Cerebellar nuclear complex (tissue), 1 donor: ENCODE measurements around the gene RMND5B.
A peak's percentile ranks its signal among the peaks of the same experiment; 100 is the strongest.
"Not testable (repeated sequence)": the region's sequence is repeated elsewhere in the genome, so short reads cannot be mapped to it uniquely, and the experiment has no call there.

Source experiments
- DNase-seq, 2 experiments: peaks; one replicate each; lab custom pipeline; 2025; lab: John Stamatoyannopoulos, UW

The RMND5B gene

DNA sequence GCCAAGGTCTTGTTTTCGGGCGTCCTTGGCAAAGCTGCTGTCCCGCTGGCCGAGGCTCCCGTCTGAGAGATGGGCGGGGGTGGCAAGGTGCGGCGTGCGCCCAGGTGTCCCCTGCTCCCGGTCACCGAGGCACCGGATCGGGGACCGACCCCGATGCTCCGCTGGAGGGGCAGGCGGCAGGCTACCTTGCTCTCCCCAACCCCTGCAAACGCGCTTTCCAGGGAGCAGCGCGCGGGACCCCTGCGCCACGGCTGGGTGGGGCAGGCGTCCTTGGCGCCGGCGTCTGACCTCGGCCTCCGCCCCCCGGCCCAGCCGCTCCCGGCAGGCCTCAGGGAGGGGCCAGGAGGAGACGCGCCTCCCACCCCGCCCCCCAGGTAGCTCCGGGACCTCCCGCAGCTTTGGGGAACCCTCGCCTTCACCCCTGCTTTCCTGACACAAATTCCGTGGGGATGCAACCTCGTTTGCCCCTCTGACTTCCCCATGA, 16.9 kb upstream of the RMND5B start:
- no peak for DNase-seq

DNA sequence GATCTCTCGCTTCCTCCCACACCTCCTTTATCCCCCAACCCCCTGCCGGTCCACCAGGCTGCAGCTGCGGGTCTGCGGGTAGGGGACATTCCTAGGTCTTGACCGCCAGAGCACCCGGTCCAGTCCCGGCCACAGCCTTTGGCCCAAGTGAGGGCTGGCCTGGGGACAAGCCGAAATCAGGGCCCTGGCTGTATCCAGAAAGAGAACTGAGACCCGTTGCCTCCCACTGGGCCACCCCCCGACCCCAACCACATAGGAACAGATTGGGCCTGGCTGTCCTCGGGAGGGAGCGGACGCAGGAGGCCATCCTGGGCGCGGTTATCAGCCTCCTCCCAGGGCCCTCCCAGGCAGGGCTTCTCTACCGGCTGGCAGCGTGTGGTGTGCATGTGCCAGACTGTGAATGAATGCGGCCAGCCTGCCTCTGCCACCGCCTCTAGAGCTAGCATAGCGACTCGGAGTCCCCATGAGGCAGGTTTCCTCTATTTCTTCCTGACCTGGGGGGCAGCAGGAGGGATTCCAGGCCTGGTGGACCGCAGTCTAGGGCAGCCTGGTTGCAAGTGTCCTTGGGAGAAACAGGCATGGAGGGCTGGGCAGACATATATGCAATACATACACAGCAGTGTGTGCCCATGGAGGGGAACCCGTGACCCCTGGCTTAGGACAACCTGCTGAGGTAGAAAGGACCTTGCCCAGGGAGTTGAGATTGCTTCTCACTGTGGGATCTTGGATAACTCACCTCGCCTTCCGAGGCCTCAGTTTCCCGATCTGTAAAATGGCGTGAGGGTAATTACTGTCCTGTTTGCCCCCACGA, 16.3 kb upstream of the RMND5B start:
- no peak for DNase-seq

DNA sequence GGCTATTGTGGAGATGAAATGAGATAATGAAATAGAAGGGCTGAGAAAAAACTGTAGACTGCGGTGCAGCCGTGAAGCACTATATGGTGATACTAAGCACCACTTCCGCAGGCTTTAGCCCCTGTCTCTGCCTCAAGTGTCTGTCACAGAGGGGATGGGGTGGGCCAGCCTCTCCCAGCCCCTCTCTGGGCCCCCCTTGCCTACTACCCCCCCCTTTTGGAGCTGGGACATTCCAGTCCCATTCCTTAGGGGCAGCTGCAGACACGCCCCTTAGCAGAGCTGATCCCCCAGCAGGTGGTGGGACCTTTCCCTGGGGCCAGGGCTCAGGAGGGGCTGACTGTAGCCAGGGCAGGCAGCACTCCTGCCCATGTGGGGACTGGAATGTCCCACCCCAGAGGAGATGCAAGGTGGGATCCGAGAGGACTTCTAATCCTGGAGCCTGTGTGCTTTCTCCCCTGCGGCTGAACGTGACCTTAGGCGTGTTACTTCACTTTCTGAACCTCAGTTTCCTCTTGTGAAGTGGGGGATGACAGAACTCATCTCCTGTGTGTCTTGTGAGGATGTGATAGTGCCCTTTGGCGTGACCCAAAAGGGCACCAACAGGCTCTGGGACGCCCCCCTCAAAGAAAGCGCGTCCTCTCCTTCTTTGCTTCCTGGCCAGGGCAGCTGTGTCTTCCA, 15.5 kb upstream of the RMND5B start:
- no peak for DNase-seq

DNA sequence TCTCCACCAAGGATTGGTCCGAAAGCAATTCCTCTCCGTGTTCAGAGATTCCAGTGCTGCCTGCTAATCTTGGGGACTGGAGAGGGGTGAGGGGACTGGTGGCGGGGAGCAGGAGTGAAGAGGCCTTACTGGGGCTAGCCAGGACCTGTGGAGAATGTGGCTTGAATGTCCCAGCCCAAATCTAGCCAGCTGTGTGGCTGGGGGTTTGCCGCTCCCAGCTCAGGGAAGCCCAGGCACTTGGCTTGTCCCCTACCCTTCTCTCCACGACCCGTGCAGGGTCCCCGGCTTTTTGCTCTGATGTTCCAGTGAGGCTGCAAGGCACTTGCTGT, 15.0 kb upstream of the RMND5B start:
- no peak for DNase-seq

DNA sequence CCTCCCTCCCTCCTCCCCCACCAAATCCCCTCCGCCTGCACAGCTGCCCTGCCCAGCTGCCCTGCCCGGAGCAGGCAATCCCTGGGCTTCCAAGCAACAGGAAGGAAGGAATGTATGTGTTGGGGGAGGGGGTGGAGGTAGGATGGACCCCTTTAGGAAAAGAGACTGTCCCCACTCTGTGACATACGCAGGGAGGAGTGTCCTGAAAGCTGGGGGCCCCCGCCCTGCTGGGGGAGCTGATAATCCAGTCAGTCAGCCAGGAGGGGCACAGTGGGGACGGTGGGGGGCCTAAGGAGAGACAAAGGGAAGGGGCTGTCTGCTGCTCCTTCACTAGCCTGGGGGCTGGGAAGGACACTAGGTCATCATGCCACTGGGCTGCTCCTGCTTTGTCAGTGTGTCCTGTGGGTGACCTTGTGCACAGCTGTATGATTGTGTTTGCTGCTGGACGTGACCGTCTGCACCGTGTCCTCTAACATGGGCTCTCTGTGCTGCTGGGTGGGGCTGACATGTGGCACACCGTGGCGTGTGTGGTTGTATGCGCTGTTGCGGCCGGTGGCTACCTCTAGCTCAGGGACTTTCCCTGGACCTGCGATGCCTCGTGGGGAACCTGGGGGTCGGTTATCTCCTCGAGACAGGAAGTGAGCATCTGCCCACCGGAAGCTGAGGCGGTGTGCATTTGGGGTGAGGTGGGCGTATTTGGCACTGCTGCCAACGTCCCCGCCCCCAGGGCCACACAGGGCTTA, 14.5 kb upstream of the RMND5B start:
- DNase-seq: no peak

DNA sequence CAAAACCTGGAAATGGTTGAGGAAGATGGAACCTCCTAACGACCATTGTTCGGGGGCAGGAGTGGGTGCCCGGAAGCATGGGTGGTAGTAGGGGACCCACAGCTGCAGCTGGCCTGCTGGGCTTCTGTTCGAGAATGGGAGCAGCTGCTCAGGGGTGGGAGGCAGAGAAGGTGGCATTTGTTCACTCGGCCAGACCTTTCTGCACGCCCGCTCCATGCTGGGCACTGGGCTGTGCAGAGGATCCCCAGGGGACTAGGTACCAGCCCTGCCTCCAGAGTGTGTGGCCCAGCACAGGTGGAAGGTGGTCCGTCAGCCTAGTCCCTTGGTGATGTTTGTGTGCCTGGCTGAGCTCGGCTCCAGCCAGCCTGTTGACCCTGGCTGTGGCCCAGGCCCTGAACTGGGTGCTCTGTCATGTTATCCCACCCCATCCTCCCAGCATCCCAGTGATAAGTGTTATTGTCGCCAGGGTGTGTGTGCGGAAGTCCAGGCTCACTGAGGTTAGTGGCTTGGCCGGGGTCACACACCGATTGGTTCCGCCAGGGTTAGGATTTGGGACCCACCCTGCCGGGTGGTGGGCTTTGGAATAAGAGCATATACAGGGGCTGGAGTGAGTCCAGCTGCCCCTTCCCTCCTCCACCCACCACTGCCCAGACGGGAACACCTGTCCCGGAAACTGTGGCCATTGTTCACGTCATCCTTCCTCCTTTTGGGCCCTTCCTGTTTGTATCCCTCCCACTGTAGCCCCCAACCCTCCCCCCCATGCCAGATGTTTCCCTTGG, 12.7 kb upstream of the RMND5B start:
- no peak for DNase-seq

DNA sequence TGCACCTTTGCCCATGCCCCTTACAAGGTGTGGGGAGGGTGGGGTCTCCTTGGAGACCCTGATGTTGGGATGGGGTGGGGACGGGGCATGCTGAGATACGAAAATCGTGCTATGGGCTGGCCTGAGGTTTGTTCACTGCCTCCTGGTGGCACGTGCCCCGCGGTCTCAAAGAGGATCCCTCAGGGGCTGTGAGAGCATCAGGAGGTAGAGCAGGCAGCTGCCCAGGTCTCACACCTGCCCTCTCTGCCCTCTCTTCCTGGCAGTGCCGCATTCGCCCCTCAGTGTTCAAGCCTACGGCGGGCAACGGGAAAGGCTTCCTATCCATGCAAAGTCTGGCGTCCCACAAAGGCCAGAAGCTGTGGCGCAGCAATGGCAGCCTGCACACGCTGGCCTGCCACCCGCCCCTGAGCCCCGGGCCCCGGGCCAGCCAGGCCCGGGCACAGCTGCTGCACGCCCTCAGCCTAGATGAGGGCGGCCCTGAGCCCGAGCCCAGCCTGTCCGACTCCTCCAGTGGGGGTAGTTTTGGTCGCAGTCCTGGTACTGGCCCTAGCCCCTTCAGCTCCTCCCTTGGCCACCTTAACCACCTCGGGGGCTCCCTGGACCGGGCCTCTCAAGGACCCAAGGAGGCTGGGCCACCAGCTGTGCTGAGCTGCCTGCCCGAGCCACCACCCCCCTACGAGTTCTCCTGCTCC, 10.8 kb upstream of the RMND5B start:
- DNase-seq: no peak

DNA sequence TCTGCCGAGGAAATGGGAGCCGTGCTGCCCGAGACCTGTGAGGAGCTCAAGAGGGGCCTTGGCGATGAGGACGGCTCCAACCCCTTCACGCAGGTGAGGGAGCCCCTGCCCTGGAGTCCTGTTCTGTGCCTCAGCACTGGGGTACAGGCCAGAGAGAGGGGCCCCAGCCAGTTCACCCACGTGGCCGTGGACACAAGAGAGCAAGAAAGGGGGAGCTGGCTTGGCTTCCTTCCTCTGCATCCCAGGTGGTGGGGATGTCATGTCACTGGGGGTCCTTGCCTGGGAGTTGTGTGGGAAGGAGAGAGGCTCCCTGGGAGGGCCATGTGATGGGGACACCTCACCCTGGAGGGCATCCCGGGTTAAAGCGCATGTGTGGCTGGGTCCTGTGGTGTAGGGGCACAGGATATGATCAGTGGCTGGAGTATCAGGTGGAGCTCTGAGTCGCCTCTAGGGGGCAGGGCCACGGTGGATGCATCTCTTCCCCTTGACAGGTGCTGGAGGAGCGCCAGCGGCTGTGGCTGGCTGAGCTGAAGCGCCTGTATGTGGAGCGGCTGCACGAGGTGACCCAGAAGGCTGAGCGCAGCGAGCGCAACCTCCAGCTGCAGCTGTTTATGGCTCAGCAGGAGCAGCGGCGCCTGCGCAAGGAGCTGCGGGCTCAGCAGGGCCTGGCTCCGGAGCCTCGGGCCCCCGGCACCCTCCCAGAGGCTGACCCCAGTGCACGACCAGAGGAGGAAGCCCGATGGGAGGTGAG, 10.0 kb upstream of the RMND5B start:
- DNase-seq: peak in 1 of 2 experiments; percentile 70

DNA sequence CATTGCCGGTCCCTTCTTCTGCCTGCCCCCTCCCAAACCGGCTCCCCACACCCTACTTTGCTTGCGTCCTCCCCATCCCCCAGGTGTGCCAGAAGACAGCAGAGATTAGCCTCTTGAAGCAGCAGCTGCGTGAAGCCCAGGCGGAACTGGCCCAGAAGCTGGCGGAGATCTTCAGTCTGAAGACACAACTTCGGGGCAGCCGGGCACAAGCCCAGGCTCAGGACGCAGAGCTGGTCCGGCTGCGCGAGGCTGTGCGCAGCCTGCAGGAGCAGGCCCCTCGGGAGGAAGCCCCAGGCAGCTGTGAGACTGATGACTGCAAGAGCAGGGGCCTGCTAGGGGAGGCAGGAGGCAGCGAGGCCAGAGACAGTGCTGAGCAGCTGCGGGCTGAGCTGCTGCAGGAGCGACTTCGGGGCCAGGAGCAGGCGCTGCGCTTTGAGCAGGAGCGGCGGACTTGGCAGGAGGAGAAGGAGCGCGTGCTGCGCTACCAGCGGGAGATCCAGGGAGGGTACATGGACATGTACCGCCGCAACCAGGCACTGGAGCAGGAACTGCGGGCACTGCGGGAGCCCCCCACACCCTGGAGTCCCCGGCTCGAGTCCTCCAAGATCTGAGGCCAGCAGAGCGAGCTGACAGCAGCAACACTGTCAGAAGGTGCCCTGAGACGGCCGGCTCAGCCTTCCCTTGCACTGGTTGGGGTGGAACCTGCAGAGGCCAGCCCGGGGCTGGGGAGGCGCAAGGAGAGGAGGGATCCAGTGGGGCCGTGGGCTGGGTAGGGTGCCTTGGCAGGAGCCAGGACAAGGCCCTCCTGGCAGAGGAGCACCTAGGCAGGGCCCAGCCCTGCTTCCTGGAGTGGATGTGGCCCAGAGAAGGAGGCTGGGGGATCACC, 9.2 kb upstream of the RMND5B start:
- DNase-seq: no peak

DNA sequence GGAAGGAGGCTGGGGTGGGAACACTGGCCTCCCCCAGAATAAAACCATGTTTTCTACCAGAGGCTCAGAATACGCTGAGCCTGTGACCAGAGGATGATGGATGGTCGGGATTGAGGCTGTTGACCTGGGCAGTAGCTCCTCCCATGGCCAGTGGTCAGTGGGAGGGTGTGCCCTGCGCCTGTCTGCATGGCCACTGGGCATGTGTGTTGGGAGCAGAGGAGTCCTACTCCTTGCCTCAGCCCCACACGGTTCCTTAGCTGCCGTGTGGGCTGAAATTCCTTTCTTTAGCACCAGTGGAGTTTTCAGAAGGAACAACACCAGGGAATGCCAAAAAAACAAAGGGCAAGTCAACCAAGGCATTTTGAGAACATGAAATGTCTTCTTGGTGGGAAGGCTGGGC, 8.5 kb upstream of the RMND5B start:
- DNase-seq: no peak

DNA sequence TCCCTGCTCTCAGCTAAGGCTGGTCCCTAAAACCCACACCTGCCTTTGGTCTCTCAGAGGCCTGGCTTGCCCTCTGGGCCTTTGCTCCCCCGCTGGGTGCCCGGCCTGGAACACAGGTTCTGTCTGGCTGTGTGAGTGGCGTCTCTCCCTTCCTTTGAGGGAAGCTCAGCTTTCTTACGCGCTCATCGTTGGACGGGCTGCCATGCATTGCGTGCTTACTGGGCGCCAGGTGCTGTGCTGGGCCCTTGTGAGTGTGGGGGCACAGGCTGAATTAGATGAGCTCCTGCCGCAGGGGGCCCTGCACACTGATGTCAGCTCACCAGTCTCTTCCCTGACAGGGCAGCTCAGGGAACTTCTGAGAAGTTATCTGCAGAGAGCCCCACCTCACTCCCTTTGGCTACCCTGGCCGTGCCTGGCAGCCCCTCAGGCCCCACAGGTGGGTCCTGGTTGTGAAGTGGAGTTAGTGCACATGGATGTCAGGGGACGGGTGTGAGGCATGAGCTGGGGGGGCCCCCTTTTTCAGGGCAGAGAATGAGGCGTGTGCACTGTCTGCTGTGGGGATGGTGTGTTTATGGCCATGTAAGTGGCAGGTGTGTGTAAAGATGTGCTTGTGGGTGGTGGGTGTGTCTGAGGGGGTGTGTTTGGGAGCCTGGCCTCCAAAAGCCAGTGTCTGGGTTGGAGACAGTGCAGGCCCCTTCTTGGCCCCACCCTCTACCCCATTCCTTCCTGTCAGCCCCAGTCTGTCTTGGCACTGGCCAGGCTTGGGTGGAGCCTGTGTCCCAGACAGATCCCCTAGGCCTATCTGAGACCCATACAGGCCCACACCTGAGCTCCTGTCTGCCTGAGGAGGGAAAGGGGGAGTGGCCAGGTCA, 7.5 kb upstream of the RMND5B start:
- DNase-seq: no peak

DNA sequence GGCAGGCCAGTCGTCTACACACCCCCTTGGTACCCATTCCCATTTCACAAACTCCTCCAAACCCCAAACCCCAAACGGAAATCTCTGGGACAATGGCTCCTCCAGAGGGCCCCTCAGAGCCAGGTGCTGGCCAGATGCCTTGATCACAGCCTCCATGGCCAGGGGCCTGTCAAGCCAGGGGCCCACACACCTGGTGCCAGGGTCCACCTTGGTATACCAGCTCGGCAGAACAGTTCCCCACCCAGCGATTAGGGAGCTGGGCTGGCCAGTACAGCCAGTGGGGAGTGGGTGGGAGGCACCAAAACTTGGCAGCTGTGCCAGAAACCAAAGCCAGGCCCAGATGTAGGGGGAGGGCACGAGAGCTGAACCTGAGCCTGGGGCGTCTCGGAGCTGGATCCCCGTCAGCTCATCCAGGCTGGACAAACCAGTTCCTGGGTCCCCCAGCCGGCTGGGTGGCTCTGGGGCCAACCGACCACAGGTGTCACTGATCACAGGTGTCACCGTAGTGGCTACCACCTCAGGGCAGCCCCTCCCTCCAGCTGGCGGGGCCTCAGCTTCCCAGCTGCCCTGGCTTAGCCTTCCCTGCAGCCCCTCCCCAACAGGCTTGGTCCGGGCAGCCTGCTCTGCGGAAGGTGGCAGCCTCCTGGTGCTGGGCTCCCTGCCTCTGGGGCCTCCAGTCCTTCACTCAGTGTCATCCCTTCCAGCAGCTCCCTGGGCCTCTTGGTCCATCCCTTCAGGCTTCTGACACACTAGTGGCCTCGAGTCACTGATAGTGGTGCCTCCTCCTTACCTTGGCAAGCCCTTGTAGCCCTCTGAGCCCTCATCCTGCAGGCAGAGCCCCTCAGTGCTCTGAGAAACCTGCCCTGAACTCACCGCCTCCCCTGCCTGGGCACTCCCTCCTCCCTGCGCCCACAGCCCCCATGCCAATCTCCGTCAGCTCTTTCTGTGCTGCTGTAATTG, 6.6 kb upstream of the RMND5B start:
- no peak for DNase-seq

DNA sequence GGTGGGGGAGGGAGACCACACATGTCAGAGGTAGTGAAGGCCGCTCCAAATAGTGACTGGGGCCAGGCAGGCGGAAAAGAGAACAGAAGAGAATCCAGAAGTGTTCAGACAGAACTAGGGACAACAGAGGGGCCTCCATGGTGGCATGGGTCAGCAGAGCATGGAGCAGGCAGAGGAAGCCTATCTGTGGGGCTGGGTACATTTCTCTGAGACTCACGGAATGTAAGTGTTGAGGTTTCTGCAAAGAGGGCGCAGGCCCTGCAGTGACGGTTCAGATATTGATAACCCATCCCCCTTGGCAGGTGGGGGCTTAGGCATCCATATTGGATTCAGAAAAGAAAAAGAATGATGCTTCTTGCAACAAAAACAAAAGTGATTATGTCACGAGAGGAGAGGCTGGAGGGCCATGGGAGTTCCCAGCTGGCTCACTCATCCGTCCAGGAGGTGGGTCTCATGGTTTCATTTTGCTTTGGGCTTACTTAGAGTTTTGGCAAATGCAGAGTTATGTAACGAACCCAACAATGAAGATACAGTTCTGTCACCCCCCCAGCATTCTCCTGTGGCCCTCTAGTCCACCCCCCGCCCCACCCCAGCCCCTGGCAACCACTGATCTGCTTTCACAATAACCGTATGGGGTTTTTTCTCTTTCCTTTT, 5.4 kb upstream of the RMND5B start:
- no peak for DNase-seq

DNA sequence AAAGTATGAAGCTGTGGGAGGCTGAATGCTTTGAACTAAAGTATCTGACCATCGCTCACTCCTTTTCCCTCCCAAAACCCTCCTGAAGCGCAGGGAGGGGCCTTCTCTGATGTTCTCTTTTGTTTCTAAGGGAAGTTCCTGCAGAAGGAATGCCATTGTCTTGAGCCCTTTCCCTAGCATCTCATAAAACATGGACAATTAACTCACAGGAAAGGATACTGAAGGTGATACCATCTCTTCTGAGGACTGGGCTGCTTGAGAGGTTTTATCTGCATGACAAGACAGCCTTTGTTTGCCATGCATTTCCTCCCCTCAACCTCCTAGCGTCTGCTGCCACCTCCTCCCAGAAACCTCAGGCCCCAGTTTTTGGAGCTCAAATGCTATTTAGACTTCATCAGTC, 4.3 kb upstream of the RMND5B start:
- DNase-seq: no peak

DNA sequence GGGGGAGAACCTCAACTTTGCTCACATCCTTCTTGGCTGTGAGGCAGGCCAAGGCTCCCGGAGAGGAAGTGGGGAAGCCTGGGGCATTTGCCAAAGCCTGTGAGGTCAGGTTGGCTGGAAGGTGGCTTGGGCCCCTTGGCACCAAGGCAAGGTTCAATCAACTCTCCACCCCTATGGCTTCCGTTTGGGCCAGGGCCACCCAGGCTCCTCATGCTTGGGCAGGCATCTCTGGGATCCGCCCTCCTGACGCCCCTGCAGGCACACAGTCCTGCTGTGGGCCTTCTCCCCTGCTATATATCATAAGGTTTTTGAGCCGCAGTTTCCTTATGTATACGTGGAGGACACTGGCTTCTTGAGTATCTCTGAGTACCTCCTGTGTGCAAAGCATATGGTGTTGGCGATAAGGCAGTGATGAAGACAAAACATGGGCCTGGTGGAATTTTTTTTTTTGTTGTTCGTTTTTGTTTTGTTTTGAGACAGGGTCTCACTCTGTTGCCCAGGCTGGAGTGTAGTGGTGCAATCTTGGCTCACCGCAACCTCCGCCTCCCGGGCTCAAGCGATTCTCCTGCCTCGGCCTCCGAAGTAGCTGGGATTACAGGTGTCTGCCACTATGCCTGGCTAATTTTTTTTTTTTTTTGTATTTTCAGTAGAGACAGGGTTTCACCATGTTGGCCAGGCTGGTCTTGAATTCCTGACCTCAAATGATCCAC, 3.4 kb upstream of the RMND5B start:
- DNase-seq: not testable (repeated sequence)

DNA sequence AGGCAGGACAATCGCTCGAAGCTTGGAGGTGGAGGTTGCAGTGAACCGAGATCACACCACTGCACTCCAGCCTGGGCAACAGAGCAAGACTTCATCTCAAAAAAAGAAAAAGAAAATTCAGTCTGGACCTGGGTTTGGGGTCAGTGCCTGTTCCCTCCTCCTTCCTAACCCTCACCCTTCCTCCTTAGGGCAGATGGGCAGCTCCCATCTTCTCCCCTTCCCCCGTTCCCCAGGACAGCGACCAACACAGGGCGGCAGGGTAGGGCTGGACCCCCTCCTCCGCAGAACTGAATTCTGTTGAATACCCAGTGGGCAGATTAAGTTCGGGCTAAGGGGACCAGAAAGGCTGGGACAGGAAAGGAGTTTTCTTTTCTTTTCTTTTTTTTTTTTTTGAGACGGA, 1.5 kb upstream of the RMND5B start:
- DNase-seq: no peak

DNA sequence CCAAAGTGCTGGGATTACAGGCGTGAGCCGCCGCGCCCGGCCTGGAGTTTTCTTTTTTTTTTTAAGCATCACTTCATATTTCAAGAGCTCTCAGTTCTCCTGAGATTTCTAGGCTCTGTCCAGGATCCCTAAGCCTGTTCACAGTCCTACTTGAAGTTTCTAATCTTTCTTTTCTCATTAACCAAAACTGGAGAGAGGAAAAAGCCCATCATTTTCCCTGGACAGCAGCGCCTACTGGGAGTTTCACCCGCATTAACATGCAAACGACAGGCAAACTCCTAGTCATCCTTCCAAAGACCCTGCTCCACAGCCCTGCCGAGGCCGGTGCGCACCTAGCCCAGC, 609 bp upstream of the RMND5B start:
- DNase-seq: not testable (repeated sequence)
